ENCODE data around the gene KLHL33. TPM values are rescaled to one million over a fixed set of nuclear protein-coding genes. Genes with fewer than 3 reads are reported as not detected.
A peak's percentile ranks its signal among the peaks of the same experiment; 100 is the strongest.

The KLHL33 gene
- total and polyA plus RNA-seq, 2 donors (not counting 3 experiments of a cell fraction or from before 2014, with no cell fraction given): not detected

GRCh38 chr14:20415782-20416206 lies 20.2 kb downstream of the KLHL33 start:
- ChIA-PET CTCF (interaction anchor here (0.6 to 4.3 kb wide), 41 partner anchors 8 to 275 kb away, joined by 3 to 110 read pairs (median 5); partner anchors contain the start of genes APEX1, CCNB1IP1, KLHL33 and OSGEP), POLR2A (interaction anchor here (0.8 to 1.4 kb wide), 4 partner anchors 38 to 73 kb away, joined by 3 to 11 read pairs (median 10); partner anchors contain the start of genes APEX1, OSGEP, PARP2 and PNP)
- dilution Hi-C loops (cut with MboI; ENCODE audit: extremely low pct_ligation_motif_present, low sequenced_read_pairs): no loop called here
- Histone ChIP-seq H2AFZ (ENCODE audit: low read depth, low read length) (peak overlapping the region; percentile 73), H3K9ac (replicated peaks; ENCODE audit: extremely low read depth, insufficient read depth, low read length) (no peak overlapping the region), H3K27ac (ENCODE audit: insufficient read depth, low read depth, low read length) (no peak overlapping the region), H3K27me3 (ENCODE audit: control insufficient read depth in 2 of 2, insufficient read depth in 2 of 2, low read length in 2 of 2) (no peaks in the 10 kb centered on the region), H3K4me2 (ENCODE audit: insufficient read depth, low read length) (no peak overlapping the region), H3K9me3 (replicated peaks; ENCODE audit: control insufficient read depth, insufficient read depth, low read length) (no peaks in the 10 kb centered on the region), H3K36me3 (ENCODE audit: control insufficient read depth in 2 of 2, extremely low read depth in 1 of 2, insufficient read depth in 2 of 2, low read length in 2 of 2) (no peaks in the 10 kb centered on the region), H3K9me1 (replicated peaks; ENCODE audit: control insufficient read depth, extremely low read depth, insufficient read depth, low read length) (no peaks in the 10 kb centered on the region), H3K79me2 (ENCODE audit: control insufficient read depth, insufficient read depth, low read length) (peaks cover 4% of the 10 kb centered on the region), H3K4me1 (ENCODE audit: control insufficient read depth, extremely low read depth, insufficient read depth, low read length) (peaks cover 17% of the 10 kb centered on the region), H4K20me1 (replicated peaks; ENCODE audit: control insufficient read depth, extremely low read depth, insufficient read depth, low read length) (no peaks in the 10 kb centered on the region), H3K4me3 (replicated peaks in 1 of 3; ENCODE audit: insufficient read depth in 1 of 3, low read depth in 1 of 3, low read length in 3 of 3) (no peak overlapping the region)
- FAIRE-seq (peak; percentile 40), DNase-seq (ENCODE audit: low read depth, low spot score) (peak; percentile 75)
- BruUV-seq (replicated peaks): no TSS peak
- peak; percentile 56 to 60 for TF ChIP-seq CTCF (IDR thresholded peaks at IDR 0.05; ENCODE audit: extremely low read depth in 1 of 2, insufficient read depth in 1 of 2, low read depth in 1 of 2, low read length in 2 of 2)
- no peak for TF ChIP-seq JUN (IDR thresholded peaks at IDR 0.05; ENCODE audit: borderline replicate concordance, insufficient read depth, insufficient read length, low read depth)
- intact Hi-C loops (cut with micrococcal nuclease): loop anchor here (1.0 kb wide), 2 partner anchors 194 to 269 kb away; partner anchors contain the start of gene RNASE4

- Histone ChIP-seq H3K4me2 (ENCODE audit: insufficient read depth, low read length) (peak overlapping the region; percentile 99), H4K20me1 (replicated peaks; ENCODE audit: control insufficient read depth, extremely low read depth, insufficient read depth, low read length) (no peaks in the 10 kb centered on the region), H3K9ac (replicated peaks; ENCODE audit: extremely low read depth, insufficient read depth, low read length) (peak overlapping the region; percentile 92), H3K27ac (ENCODE audit: insufficient read depth, low read depth, low read length) (peak overlapping the region; percentile 85), H2AFZ (ENCODE audit: low read depth, low read length) (peak overlapping the region; percentile 98), H3K36me3 (ENCODE audit: control insufficient read depth in 2 of 2, extremely low read depth in 1 of 2, insufficient read depth in 2 of 2, low read length in 2 of 2) (no peaks in the 10 kb centered on the region), H3K4me3 (replicated peaks in 1 of 3; ENCODE audit: insufficient read depth in 1 of 3, low read depth in 1 of 3, low read length in 3 of 3) (peak overlapping the region; percentile 80 to 97 (median 86)), H3K79me2 (ENCODE audit: control insufficient read depth, insufficient read depth, low read length) (peaks cover 4% of the 10 kb centered on the region), H3K9me3 (replicated peaks; ENCODE audit: control insufficient read depth, insufficient read depth, low read length) (no peaks in the 10 kb centered on the region), H3K27me3 (ENCODE audit: control insufficient read depth in 2 of 2, insufficient read depth in 2 of 2, low read length in 2 of 2) (no peaks in the 10 kb centered on the region), H3K4me1 (ENCODE audit: control insufficient read depth, extremely low read depth, insufficient read depth, low read length) (peaks cover 17% of the 10 kb centered on the region), H3K9me1 (replicated peaks; ENCODE audit: control insufficient read depth, extremely low read depth, insufficient read depth, low read length) (no peaks in the 10 kb centered on the region)
- intact Hi-C loops (cut with micrococcal nuclease): loop anchor here (1.0 to 5.0 kb wide), 7 partner anchors 14 to 267 kb away; partner anchors contain the start of genes APEX1, CCNB1IP1, PNP and TTC5
- FAIRE-seq: no peak
- dilution Hi-C loops (cut with MboI; ENCODE audit: extremely low pct_ligation_motif_present, low sequenced_read_pairs): no loop called here
- POLR2A ChIA-PET: interaction anchor here (0.7 to 1.8 kb wide), 7 partner anchors 9 to 268 kb away, joined by 3 to 10 read pairs (median 4); partner anchors contain the start of genes APEX1, PARP2 and PNP
- DNase-seq (ENCODE audit: low read depth, low spot score): peak; percentile 30
- TF ChIP-seq EZH2 (IDR thresholded peaks at IDR 0.05; ENCODE audit: borderline replicate concordance, low read depth, low read length, severe bottlenecking): no peak
- TF ChIP-seq JUN (IDR thresholded peaks at IDR 0.05; ENCODE audit: borderline replicate concordance, insufficient read depth, insufficient read length, low read depth): no peak
- TF ChIP-seq CTCF (IDR thresholded peaks at IDR 0.05; ENCODE audit: extremely low read depth in 1 of 2, insufficient read depth in 1 of 2, low read depth in 1 of 2, low read length in 2 of 2): no peak
- no peak for TF ChIP-seq MYC (IDR thresholded peaks at IDR 0.05; ENCODE audit: low read depth, low read length)
- TF ChIP-seq FOS (IDR thresholded peaks at IDR 0.05; ENCODE audit: borderline replicate concordance, insufficient read depth, low read length): no peak
- TF ChIP-seq POLR2A (IDR thresholded peaks at IDR 0.05; ENCODE audit: low read depth, low read length): no peak
- TF ChIP-seq MAX (IDR thresholded peaks at IDR 0.05; ENCODE audit: insufficient read depth, insufficient read length): no peak
- TF ChIP-seq POLR2AphosphoS5 (IDR thresholded peaks at IDR 0.05; ENCODE audit: insufficient read depth, low read depth, low read length): no peak
- no peak for TF ChIP-seq GATA2 (IDR thresholded peaks at IDR 0.05; ENCODE audit: insufficient read depth, insufficient read length, low read depth, low read length)
- CTCF ChIA-PET: interaction anchor here (1.2 to 4.3 kb wide), 7 partner anchors 9 to 193 kb away, joined by 3 to 110 read pairs (median 13); partner anchors contain the start of genes APEX1 and OSGEP
- BruUV-seq (replicated peaks): TSS peak; percentile 90
Measured at GRCh38 chr14:20413744-20414082, 22.3 kb downstream of the KLHL33 start.
